GM19351 (cell line): ENCODE data around the gene PHLPP1.
"Not testable (repeated sequence)": the region's sequence is repeated elsewhere in the genome, so short reads cannot be mapped to it uniquely, and the experiment has no call there.

Source experiments
- ATAC-seq: cut with Tn5 transposase; IDR thresholded peaks from one replicate; pipeline ENCODE4 v1.9.1; 2021; ENCODE audit warnings: mild to moderate bottlenecking, moderate library complexity; ENCODE audit not compliant: unreplicated experiment

PHLPP1 gene

DNA sequence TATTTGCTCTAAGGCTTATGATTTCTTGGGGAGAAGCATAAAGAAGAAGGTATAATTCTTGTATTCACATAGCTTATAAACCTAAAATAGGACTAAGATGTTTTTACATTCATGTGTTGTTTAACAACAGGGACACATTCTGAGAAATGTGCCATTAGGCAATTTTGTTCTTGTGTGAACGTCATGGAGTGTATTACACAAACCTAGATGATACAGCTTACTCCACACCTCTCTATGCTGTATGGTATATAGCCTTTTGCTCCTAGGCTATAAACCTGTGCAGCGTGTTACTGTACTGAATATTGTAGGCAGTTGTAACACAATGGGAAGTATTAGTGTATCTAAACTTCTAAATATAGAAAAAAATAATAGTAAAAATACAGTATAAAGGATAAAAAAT, 92.1 kb downstream of the PHLPP1 start:
- no peak for ATAC-seq

DNA sequence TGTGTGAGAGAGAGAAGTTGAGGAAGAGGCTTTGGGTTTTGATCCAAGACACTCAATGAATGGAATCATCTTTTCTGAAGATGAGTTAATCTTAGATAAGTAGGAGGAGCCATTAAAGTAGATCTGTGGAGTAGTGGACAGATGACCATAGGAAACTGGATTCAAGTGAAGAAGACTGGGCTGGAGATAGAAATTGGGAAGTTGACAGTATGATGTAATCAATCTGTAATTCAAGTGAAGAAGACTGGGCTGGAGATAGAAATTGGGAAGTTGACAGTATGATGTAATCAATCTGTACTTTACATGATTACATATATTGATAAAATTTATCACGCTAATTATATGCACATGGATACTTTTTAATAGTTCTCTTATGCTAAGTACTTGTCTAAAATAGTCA, 92.8 kb downstream of the PHLPP1 start:
- no peak for ATAC-seq

DNA sequence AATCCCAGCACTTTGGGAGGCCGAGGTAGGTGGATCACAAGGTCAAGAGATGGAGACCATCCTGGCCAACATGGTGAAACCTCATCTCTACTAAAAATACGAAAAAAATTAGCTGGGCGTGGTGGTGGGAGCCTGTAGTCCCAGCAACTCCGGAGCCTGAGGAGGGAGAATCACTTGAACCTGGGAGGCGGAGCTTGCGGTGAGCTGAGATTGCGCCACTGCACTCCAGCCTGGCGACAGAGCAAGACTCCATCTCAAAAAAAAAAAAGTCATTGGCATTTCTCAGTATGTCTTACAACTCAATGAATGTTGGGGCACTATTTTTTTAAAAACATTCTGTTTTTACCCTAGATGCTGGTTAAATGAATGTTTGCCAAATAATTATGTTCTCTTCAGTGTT, 94.1 kb downstream of the PHLPP1 start:
- not testable (repeated sequence) for ATAC-seq

DNA sequence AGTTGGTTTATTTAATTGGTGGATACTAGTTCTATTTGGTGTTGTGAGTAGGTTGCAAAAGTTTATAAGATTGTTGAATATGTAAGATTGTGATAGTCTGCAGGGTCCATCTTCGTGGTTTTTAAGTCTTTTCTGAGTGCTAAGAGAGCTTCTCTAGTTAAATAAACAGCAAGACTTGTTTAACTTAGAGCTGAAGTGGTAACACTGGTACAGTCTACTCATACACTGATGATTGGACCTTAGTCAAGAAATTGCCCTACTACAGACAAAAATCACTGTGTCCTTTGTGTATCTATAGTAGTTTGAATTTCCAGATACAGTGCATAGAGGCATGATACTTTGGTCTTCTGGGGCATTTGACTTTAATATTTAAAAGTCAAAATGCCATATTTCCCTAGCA, 94.6 kb downstream of the PHLPP1 start:
- ATAC-seq = no peak

GRCh38 chr18:62810682-62811081, 95.3 kb downstream of the PHLPP1 start:
- no peak for ATAC-seq

DNA sequence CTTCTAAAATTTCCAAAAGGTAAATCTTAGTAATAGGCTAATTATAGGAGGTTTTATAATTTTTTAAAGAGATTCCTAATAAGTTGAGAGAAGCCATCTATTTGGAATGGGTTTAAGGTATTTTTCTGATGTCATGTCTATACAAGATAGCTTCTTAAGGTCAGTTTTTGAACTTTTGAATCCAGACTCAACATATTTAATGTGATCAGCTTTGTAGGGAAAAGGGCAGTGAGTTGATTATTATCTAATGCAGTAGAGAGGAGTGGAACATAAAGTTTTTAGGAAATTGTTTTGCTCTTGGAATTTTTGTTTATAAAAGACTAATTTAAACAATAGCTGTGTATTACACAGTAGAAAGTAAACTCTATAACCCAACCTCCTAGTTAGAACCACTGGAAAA, 96.3 kb downstream of the PHLPP1 start:
- ATAC-seq = no peak

- ATAC-seq = no peak
Observed at GRCh38 chr18:62812242-62812641, 96.9 kb downstream of the PHLPP1 start.

DNA sequence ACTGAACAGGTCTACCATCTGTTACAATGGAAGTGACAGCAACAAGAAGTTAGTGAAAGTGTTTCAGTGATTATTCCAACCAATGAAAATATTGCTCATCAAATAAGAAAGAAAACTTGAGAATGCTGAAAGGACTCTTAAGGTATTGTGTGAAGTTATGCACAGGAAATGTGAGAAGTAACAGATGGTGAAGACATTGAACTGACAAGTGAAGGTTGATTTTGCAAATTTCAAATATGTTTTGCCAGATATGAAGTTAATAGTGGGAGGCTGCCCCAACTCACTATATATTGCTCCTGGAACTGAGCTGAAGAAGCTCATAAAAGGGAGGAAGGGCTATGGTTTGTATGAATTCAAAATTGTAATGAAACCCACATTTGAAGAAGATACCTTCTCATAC, 97.5 kb downstream of the PHLPP1 start:
- no peak for ATAC-seq

DNA sequence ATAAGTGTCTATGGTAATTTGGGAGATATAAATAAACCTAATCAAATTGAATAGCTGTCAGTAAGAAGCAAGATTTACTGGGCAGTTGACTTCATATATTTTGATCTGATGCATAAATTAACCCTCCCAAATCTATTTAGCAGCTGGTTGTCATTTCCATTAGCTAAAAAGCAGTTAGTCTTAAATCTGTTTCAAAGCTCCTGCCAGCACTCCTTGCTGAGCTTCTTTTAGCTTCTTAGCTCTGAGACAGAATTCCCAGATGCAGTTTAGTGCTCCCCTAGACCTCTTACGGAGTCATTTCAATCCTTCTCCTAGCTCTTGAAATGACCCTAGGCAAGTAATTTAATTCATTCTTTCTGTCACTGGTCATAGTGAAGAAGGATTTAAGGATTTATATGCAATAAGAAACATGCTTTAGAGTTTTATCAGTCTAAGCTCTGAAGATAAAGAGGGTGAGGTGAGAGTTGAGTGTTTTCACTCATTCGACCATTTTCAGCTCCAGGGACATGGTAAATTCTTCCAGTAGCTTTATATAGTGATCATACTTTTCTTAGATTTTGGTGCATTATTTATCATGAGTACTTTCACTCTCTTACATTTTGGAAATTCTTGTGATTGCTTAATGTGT, 98.9 kb downstream of the PHLPP1 start:
- no peak for ATAC-seq

DNA sequence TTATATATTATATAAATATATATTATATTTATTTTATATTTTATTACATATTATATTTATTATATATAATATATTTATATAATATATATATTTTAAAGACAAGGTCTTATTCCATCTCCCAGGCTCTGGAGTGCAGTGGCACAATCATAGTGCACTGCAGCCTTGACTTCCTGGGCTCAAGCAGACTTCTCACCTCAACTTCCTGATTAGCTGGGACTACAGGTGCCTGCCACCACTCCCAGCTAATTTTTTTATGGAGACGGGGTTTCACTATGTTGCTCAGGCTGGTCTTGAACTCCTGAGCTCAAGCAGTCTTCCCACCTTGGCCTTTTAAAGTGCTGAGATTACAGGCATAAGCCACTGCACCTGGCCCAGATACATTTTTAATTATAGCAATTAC, 110.0 kb downstream of the PHLPP1 start:
- no peak for ATAC-seq

GRCh38 chr18:62827397-62827796, 112.1 kb downstream of the PHLPP1 start:
- ATAC-seq = no peak

- no peak for ATAC-seq
Observed at GRCh38 chr18:62828091-62828640, 112.8 kb downstream of the PHLPP1 start.

GRCh38 chr18:62828852-62829251, 113.5 kb downstream of the PHLPP1 start:
- ATAC-seq = no peak

- no peak for ATAC-seq
Observed at GRCh38 chr18:62829936-62830335, 114.6 kb downstream of the PHLPP1 start.

DNA sequence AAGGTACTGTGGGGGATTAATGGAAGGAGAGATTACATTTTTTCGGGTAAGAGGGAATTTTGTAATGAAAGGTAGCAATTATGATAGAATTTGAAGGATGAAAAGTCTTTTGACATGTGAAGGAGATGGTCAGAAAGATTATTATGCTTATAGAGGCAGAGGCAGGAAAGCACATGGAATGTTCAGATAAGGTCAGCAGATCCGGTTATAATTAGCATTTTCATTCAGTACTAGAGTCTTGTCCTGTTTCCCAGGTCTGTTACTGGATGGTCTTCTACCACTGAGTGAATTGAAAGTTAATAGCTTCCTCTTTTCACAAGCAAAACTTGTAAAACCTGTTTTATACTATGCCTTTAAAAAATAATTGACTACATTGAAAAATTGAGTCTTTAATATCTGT, 116.9 kb downstream of the PHLPP1 start:
- peak; percentile 55 for ATAC-seq

DNA sequence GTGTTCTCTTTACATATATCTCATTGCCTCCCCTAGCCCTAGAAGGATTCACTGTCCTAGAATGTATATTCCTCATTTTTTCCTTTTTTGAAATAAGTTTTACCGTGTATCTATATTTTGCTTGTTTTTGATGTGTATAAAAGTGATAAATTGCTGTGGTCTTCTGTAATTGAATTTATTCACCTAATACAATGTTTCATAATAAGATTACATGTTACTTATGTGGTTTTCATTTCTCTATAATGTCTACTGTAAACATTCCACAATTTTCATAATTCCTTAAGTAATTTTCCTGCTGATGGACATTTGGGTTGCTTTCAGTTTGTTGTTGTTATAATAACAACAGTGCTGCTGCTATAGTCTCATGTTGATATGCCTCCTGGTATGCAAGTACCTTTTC, 118.2 kb downstream of the PHLPP1 start:
- ATAC-seq = no peak

DNA sequence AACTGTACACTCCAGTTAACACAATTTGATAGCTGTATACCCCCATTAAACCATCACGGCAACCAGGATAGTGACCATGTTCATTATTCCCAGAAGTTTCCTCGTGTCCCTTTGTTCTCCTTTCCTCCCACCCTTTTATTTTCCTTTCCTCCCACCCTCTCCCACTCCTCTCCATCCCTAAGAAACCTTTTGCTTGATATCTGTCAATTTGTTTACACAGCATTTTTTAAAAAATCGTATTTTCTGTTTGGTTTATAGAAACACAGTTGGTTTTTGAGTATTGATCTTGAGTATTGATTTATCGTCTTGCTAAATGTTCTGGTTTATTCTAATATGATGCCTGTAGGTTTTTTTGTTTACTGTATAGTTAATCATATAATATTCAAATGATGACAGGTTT, 119.4 kb downstream of the PHLPP1 start:
- no peak for ATAC-seq

GRCh38 chr18:62837011-62837410, 121.7 kb downstream of the PHLPP1 start:
- no peak for ATAC-seq

- ATAC-seq = peak; percentile 77
Observed at GRCh38 chr18:62838475-62839098, 123.2 kb downstream of the PHLPP1 start.

- ATAC-seq = no peak
Observed at GRCh38 chr18:62839874-62840713, 124.8 kb downstream of the PHLPP1 start.

DNA sequence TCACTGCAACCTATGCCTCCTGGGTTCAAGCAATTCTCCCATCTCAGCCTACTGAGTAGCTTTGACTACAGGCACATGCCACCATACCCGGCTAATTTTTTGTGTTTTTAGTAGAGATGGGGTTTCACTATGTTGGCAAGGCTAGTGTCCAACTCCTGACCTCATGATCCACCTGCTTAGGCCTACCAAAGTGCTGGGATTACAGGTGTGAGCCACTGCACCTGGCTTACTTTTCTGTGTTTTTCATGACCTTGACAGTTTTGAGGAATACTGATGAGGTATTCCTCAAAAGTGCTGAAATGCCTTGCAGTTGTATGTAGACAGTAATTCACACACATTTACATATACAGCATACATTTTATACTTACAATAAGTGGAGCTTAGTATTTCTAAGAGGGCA, 126.1 kb downstream of the PHLPP1 start:
- ATAC-seq = no peak

DNA sequence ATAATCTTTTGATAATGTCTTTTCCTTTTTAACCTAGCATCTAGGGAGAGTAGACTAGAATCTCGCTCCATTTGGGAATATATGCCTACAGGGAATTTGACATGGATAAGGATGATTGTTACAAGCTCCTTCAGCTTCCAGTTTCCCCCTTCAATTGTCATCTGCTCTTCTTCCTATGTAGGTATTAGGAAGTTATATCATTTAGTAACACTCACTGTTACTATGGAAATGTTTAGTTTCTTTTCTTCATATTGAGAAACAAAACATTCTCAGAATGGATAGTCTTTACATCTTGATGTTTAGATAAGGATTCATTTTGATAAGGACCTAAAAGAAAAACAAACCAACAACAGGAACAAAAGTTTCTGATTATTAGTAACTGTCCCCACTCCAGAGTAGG, 127.6 kb downstream of the PHLPP1 start:
- no peak for ATAC-seq
